Amniotic stem cell (primary cell): ENCODE data around the gene STX18.

Source experiments
- DNase-seq: peaks from one replicate; lab custom pipeline; 2025; lab: John Stamatoyannopoulos, UW

The STX18 gene

DNA sequence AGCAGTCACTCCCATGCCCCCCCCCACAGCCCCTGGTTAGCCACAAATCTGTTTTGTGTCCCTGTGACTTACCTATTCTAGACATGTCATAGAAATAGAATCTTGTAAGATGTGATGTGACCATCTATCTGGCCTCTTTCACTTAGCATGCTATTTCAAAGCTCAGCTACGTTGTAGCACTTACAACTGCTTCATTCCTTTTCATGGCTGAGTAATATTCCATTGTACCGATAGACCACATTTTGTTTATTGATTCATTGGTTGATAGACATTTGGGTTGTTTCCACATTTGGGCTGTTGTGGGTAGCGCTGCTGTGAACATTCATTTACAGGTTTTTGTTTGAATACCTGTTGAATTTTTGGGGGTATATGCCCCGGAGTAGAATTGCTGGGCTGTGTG lies 143.4 kb downstream of the STX18 start:
- DNase-seq, result no peak

DNA sequence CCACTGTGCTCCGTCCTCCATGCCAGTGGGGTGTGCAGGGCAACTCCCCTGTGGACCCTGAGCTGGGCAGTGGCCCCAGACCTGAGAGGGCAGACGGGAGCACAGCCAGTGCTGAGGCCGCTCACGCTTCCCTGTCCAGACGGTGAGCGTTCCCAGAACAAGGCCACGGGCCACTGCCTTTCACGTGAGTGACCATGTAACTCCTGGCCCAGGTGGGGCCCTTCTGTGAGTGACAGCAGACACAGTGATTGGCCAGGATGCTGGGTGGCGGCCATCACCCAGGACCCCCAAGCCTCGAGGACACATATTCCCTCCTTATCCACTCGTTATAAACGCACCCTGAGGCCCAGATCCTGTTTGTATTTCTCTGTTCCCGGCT lies 144.4 kb downstream of the STX18 start:
- DNase-seq, result no peak

DNA sequence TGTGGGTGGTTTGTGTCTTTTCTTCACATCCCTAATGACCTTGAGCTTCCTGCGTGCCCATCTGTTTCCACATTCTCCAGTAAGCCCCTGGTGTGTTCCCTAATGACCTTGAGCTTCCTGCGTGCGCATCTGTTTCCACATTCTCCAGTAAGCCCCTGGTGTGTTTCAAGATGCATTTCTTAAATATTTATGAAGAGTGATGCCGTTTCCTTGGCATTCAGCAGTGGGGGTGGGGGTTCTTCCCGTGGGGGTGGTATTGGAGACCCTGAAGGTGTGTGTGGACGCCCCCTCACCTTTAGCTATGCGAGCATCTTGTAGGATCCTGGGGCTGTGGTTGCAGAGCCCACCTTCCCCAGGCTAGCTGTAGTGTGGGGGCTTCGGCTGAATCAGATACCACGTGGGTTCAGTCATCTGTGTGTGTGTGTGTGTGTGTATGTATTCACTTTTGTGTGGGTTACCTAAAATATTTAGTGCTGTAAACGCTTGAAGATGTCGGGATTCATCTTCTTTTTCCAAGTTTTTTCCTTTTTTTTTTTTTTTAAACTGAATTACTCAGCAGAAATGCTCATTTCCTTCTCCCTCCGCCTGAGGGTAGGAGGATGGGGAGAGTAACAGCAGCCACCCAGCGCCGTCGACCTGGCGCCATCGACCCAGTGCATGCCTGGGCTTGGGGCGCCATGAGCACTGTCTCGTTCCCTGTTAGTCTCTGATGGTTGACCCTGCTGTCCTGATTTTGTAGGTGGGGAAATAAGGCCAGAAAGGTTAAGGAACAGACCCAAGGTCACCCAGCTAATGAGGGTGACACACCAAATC lies 145.0 kb downstream of the STX18 start:
- DNase-seq, result no peak

DNA sequence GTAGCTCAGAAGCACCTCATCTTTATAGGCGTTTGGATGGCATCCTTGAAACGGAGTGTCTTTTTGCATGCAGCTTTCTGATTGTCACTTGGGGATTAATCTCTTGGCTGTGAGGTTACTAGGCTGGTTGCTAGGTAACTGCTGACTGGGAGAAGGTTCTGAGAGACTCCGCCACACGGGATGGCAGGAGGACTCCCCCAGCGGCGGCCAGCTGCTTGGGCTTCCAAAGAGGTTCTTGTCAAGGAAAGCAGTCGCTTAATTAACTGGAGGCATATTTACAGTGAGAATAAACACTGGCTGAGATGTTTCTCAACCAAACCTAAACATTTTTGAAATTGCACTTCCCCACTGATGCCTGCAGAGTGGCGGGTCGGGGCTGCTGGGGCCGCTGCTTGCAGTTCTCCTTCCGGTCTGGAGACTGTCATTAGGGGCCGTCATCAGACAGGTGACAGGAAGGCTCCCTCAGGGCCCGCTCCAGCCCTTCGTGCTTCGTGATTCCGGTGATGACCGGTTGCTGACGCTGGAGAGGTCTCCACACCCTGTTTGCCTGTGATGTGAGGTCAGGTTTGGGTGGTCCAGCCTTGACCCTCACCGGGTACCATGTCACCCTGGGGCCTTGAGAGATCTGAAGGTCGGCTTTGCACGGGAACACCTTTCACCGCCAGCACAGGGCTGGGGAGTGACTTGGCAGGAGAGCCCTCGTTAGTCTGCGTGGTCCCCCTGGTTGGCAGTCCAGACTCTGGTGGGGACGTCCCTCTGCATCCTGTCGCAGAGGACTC lies 145.8 kb downstream of the STX18 start:
- DNase-seq, result no peak

DNA sequence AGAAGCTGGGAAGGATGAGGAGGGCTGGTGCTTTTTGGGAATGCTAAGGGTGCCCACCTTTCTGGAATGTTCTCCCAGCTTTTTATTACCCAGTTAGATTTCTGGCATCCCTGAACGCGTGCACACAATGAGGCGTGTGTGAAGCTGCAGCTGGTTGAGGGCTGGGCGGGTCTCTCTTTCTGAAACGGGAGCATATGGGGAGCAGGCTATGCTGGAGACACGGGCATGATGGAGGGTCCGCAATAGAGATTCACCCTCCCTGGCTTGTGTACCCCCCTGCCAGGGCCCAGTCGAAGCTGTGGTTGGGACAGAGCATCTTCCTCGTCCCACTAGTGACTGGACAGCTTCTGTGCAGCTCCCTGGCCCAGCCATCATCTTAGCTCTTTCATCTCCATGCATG lies 146.5 kb downstream of the STX18 start:
- DNase-seq, result no peak

DNA sequence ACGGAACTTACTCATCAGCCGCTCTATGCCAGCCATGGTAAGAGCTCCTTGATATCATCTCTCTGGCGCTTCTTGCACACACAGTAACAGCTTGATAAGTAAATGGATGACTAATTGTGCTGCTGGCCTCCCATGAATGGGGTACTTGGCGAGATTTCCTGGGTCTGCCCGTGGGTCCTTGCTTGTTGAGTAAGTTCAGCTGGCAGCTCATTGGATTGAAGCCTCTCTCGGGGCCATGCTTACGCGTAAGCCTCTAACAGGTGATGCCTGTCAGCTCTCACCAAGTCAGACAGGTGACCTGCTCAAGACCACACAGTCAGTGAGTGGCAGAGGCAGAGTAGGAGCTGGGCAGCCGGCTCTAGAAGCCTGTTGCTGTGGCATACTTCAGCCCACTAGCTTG lies 147.2 kb downstream of the STX18 start:
- DNase-seq, result no peak

DNA sequence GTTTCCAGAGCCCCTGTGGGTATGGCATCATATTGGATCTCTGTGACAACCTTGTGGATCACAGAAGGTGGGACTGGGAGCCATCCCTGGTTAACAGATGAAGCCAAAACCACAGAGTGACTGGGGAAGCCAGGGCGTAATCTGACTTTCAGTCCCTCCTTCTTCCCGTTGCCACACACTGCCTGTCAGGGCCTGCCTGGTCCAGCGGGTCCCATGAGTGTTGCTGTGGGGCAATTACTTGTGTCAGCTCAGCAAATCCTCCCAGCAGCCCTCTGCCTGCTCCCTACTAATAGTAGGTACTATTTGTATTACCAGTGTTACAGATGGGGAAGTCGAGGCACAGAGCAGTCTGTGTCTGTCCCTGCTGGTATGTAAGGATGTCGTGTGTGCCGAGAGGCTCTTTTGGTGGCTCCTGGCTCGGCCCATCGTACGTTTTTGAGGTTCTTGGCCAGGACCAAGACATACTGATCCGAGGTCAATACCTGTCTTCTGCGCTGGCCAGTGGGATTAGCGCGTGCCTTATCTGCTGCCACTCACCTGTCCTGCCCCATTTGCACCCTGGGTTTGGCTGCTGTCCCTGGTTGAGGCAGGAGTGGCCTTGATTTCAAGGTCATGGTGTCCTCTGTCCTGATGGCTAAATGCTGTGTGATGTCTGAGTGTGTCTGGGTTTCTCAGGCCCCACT lies 149.2 kb downstream of the STX18 start:
- no peak for DNase-seq

DNA sequence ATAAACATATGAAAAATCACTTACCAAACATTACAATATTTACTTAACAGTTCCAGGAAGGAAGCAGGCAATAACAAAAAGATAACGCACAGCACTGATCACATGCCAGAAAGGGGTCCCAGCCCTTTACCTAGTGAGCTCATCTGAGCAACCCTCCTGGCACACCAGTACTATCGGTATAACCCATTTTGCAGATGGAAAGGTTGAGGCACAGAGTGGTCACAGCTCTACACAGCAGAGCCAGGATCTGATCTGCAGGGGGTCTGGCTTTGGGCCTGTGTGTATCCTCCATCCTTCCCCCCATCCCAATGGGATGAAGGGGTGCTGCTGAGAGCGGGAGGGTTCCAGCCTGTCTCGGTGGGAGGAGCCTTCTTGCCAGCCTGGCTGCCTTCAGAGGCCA lies 150.0 kb downstream of the STX18 start:
- DNase-seq, result no peak

DNA sequence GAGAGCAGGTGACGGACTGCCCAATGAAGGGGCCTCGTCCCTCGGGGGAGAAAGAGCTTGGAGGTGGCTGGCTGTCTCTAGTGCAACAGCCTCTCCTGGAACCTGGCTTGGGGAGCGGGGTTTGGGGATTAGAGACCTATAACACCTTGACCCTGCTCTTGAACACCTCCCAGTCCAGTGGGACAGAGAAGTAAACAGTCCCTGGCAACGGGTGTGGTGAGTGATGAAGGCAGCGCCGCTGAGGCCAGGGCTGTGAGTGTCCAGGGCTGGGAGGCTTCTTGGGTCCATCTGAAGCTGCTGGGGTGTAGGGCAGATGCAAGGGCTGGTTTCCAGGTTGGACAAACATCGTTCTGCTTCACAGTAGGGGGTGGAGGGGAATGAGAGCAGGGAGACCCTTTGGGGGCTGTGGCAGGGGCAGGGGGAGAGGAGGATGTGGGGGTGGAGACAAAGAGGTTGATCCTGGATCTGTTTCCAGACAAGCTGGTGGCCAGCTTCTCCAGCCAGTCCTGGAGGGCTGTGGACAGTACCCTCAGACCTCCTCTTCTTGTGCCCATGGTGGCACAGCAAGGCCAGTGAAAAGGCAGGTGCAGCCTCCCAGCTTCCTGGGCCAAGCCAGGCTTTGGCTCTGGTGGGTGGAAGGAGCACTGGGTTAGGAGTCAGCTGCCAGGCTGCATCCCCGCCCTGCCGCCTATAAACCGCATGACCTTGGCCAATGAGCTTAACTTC lies 151.2 kb downstream of the STX18 start:
- DNase-seq, result no peak

DNA sequence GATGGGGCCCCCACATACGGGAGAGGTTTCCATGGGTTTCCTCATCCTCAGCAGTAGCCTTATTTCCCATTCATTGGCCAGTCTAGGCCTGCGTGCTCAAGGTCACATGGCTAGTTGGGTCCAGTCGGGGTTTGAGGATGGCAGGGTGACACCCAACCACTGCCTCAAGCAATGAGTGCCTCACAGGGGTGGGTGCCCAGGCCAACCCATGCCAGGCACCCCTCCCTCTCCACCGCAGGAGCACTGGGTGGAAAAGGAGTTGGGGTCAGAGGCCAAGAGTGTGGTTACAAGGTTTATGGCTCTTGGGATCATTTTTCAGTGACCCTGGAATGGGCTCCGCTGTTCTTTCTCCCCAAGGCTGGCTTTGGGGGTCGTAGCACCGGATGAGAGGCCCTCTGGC lies 151.8 kb downstream of the STX18 start:
- no peak for DNase-seq

DNA sequence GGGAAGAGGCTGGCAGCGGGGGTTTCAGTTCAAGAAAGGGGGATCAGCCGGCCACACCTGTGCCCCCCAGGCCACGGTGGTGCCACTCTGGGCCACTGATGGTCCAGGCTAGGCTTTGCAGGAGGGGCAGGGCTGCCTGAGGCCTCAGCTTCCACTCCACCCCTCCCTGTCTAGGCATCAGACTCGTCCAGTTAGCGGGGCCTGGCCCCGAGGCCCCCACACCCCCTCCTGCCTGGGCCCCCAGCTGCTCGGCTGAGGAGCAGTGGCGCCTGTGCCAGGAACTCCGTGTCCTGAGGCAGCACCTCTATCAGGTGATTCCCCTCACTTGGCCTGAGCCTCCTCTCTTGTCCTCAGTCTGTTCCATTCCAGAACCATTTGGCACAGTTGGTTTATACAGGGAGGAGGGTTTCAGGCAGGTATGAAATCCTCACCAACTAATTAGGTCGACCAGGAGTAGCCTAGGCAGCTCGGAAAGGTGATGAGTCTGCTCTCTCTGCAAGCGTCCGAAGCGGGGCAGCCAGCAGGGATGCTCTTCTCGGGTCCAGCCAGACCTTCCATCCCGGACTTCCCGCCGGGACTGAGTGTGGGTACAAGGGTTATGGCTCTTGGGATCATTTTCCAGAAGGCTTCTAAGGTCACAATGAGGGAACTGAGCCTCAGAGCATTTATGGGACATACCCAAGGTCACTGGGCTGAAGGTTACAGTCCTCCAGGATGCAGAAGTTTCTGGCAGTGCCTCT lies 152.8 kb downstream of the STX18 start:
- DNase-seq, result no peak

DNA sequence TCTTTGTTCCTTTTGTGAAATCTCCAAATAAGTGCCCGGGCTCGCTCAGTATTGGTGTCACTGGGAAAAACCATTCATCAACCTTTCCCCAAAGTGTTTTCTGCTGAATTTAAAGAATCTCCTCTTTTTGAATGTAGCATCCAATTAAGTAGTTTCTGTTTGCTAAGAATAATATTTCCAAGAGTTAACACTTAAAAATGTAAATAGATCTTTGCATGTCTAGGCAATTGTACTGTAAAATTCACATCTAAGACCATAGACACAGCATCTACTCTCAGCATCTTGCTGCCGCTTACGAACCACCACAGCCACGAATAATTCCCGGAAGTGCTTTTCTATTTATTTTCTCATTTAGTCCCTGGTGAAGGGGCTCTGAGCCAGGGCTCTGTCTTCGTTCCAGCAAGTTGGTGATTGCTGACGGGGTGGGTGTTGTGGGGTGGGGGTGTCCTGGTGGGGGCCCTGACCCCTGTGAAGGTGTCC lies 153.5 kb downstream of the STX18 start:
- no peak for DNase-seq

DNA sequence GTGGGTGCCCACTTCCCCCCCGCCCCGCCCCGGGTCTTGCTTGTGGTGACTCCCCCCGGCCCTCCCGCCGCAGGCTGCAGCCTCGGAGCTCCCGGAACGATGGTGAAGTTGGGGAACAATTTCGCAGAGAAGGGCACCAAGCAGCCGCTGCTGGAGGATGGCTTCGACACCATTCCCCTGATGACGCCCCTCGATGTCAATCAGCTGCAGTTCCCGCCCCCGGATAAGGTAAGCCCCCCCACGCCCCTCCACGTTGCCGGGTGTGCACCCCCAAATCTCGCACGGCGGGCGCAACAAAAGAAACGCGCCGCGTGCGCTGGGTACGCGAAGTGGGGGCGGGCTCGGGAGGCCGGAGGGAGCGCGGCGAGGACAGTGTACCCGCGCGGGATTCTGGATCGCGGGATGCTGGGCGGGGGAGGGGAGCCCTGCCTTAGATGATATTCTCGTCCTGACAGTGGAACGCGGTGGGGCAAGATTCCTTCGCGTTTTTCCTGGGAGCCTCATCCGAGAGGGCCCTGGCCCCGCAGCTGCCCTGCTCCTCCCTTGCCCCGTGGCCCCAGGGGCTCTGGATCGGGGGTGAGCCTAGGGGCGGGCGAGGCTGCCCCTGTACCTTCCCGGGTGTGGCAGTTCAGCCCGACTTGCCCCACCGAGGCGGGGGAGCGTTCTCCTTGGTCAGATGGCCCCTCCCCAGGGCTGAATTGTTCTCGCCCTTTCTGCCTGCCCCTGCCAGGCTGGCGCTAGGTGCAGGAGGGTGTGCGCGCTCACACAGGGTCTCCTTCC lies 154.1 kb downstream of the STX18 start:
- no peak for DNase-seq

DNA sequence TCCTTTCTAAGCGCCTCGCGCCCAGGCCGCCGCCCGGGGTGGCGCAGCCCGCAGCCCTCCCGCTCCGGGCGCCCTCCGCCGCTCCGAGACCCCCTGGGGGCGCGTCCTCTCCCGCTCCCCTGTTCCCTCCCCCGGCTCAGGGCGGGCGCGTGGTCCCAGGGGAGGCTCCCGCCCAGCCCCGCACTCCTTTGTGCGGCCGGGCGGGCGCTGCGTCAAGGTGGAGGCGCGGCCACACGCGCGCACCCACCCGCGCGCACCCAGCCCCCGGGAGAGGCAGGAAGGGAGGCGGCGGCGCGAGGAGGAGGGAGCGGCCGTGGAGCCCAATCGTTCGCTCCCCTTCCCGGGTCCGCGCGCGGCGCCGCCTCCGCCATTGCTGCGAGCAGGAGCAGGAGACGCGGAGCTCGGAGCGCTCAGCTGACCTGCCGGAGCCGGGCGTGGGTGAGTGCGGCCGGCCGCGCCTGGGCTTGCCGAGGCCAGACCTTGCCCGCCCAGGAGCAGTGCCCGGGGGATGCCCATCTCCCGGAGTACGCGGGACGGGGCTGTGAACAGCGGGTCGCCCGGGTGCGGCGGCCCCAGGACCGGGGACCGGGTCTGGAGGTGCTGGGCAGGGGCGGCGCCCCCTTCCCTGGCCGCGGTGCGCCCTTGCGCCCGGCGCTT lies 155.0 kb downstream of the STX18 start, which contains the start of gene NSG1:
NSG1 (plus strand) TSS at position 367 of the 657 bp plus-strand sequence. CDS start 528 bp downstream, outside the sequence.
- DNase-seq, result no peak

DNA sequence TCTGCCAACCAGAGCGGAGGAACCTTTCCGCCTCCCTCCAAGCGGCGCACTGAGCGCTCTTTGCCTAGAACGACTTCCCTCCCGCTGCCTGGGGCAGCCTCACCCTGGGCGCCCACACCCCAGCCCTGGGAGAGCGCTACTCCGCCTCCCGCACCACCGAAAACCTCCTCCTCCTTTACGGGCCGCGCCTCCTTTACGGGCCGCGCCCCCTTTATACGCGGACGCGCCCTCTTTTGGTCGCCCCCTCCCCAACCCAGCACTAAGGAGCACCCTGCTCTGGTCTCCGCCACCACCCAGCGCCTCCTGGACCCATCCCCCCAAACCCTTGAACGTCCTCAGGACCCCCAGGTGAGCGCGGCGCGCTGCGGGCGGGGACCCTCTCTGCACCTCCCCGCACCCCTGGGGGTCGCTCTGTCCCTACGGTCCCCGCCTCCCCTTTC lies 155.5 kb downstream of the STX18 start:
- no peak for DNase-seq

DNA sequence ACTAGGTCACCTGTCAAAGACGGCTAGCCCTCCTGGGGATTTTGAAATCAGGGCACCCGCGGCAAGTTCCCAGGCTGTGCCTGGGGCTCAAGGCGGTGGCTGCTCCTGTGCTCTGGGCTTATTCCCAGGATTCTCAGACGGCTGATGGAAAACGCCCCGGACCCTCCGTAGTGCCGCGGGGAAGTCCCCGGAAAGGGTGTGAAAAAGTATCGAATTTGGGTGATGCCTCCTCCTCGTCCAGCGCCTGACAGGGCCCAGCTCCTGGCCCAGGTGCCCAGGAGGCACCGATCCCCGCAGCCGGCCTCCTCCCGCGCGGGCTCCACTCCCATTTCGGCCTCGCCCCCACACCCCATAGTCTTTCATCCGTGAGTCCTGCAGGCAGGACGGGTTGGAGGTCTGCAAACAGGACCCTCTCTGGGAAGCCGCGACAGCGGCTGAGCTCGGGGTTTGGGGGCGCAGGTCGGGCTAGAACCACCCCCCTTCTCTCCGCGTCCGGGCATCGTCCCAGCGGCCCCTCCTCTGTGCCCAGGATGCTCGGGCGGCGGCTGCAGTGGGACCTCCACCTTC lies 156.0 kb downstream of the STX18 start:
- DNase-seq, result no peak

DNA sequence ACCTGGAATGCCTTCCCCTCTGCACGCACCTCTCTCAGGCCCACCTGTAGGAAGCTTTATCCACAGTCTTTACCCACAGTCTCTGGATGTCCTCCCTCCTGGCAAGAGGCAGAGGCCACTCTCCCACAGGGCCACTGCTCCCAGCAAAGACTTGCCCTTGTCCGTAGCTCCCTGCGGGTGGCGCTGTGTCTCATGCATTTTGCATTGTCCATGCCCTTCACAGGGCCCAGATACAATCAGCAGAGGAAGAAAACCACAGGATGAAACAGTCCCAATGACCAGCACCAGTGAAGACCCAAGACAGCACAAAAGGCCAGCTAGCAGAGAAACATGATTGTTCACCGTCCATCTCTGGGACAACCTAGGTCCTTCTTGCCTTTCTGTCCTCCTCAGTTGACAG lies 157.0 kb downstream of the STX18 start:
- DNase-seq, result no peak

DNA sequence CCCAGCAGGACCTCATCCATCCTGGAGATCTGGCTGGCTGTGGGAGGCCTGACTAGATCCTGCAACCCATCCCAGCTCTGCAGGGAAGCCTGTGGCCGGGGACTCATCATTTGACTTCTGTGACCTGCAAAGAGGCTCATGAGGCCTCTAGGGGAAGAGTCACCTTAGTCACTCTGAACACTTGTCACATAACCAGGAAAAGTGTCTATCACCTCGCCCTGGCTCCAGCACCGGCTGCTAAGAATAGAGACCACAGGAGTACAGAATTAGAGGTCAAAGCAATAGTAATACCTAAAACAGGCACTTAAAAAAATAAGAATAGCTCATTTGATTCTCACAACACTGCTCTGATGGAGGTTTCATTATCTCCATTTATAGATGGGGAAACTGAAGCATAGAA lies 158.8 kb downstream of the STX18 start:
- no peak for DNase-seq

DNA sequence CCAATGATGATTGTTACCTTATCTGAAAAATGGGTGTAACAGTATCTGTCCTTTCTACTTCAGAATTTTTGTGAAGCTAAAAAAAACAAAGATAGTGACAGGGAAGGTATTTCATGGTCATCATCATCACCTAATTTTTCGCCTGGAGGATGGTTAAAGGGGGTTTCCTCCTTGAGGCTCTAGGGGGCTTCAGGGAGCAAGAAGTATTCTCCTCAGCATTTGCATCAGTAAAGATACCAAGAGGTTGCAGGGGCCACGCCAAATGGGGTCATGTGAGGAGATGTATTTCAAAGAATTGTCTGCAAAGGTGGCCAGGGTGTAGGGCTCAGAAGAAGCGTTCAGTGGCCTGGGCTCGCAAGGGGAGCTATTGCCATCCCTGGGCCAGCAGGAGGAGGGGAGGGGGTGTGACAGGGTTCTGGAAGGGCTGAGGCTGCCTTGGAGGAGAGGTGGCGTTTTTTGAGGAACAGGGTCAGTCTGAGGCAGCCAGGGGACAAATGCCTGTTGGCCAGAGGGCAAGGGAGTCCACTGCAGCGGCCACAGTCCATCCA lies 162.2 kb downstream of the STX18 start:
- DNase-seq, result no peak
